IPS-20b (cell line): ENCODE data around the gene KIAA1191.

Source experiments
- H3K27ac ChIP-seq: one replicate; pipeline ENCODE4 v1.5.1; 2013; ENCODE audit warnings: low read length
- H3K27me3 ChIP-seq: 2 replicates; pipeline ENCODE4 v1.6.1; 2013; ENCODE audit warnings: mild to moderate bottlenecking, low read length, inconsistent platforms; ENCODE audit not compliant: insufficient read depth
- H3K36me3 ChIP-seq: 2 replicates; pipeline ENCODE4 v1.6.1; 2013; ENCODE audit warnings: low read depth, mild to moderate bottlenecking, inconsistent platforms, low read length, moderate library complexity; ENCODE audit not compliant: insufficient read depth
- H3K4me1 ChIP-seq: 2 replicates; pipeline ENCODE4 v1.6.1; 2013; ENCODE audit warnings: mild to moderate bottlenecking, control low read depth, inconsistent platforms, low read length, moderate library complexity; ENCODE audit not compliant: insufficient read depth
- H3K4me3 ChIP-seq: 2 replicates; pipeline ENCODE4 v1.5.1; 2013; ENCODE audit warnings: mild to moderate bottlenecking, low read length, inconsistent platforms
- H3K9ac ChIP-seq: 2 replicates; pipeline ENCODE4 v1.6.1; 2013; ENCODE audit warnings: low read depth, mild to moderate bottlenecking, inconsistent platforms, low read length, moderate library complexity
- H3K9me3 ChIP-seq: 2 replicates; pipeline ENCODE4 v1.6.1; 2013; ENCODE audit warnings: mild to moderate bottlenecking, low read depth, low read length, inconsistent platforms; ENCODE audit not compliant: insufficient read depth

Gene KIAA1191

DNA sequence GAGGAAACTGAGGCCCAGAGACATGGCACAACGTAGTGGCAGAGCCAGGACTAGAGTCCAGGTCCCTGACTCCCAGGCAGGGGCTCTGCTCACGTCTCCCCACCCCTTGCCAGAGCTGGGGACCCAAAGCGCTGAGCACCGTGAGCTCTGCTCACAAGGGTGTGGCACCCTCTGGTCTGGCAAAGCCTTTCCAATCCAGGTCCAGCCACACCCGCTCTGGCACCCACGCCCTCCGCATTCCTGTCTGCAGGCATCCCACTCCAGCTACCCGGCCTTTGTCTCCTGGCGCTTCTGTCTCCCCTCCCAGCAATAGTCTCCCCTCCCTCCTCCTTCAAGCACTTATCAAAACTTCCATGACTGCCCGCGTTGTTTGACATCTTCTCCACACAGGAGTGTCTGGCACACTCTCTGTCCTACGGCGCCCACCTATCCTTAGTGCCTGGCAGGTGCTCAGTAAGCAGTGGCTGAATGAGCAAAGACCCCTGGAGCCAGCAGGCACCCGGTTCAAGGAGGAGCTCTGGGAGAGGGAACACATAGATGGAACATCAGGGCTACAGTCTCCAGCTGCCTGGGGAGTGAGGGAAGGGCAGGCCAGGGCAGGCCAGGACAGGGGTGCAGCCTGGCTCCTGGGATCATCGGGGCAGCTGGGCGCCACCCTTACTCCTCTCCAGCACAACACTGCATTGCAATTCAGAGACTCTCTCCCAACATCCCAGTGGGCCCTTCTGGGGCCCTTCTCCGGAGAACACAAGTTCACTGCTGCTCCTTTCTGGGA lies 39.0 kb upstream of the KIAA1191 start:
- Histone ChIP-seq H3K27me3 (no peaks in the 10 kb centered on the region), H3K4me3 (no peak overlapping the region), H3K4me1 (no peaks in the 10 kb centered on the region), H3K27ac (no peak overlapping the region), H3K9ac (no peak overlapping the region), H3K9me3 (no peaks in the 10 kb centered on the region), H3K36me3 (no peaks in the 10 kb centered on the region)

GRCh38 chr5:176397736-176398420 lies 36.3 kb upstream of the KIAA1191 start:
- Histone ChIP-seq H3K27me3 (no peaks in the 10 kb centered on the region), H3K9me3 (no peaks in the 10 kb centered on the region), H3K4me3 (no peak overlapping the region), H3K4me1 (no peaks in the 10 kb centered on the region), H3K36me3 (no peaks in the 10 kb centered on the region), H3K9ac (no peak overlapping the region), H3K27ac (no peak overlapping the region)

- no peak overlapping the region for H3K4me3 ChIP-seq
- H3K36me3 ChIP-seq, result peaks cover 10% of the 10 kb centered on the region; the same call in 1 of the 2 replicates
- no peaks in the 10 kb centered on the region for H3K4me1 ChIP-seq
- H3K9ac ChIP-seq, result no peak overlapping the region
- no peak overlapping the region for H3K27ac ChIP-seq
- H3K9me3 ChIP-seq, result no peaks in the 10 kb centered on the region
- no peaks in the 10 kb centered on the region for H3K27me3 ChIP-seq
Observed at GRCh38 chr5:176396330-176396729, 34.8 kb upstream of the KIAA1191 start.

GRCh38 chr5:176394881-176395675 lies 33.5 kb upstream of the KIAA1191 start:
- Histone ChIP-seq H3K9ac (no peak overlapping the region), H3K27me3 (no peaks in the 10 kb centered on the region), H3K9me3 (no peaks in the 10 kb centered on the region), H3K4me1 (no peaks in the 10 kb centered on the region), H3K4me3 (no peak overlapping the region), H3K27ac (no peak overlapping the region), H3K36me3 (peaks cover 17% of the 10 kb centered on the region; the same call in 1 of the 2 replicates)

- Histone ChIP-seq H3K27me3 (no peaks in the 10 kb centered on the region), H3K36me3 (peaks cover 17% of the 10 kb centered on the region; the same call in 1 of the 2 replicates)
Observed at GRCh38 chr5:176394096-176394495, 32.5 kb upstream of the KIAA1191 start.

GRCh38 chr5:176392526-176392925 lies 31.0 kb upstream of the KIAA1191 start:
- H3K27me3 ChIP-seq, result no peaks in the 10 kb centered on the region
- H3K4me1 ChIP-seq, result peaks cover 2% of the 10 kb centered on the region; the same call in 1 of the 2 replicates
- no peaks in the 10 kb centered on the region for H3K9me3 ChIP-seq
- H3K9ac ChIP-seq, result no peak overlapping the region
- no peak overlapping the region for H3K27ac ChIP-seq
- H3K4me3 ChIP-seq, result no peak overlapping the region
- peaks cover 17% of the 10 kb centered on the region; the same call in 1 of the 2 replicates for H3K36me3 ChIP-seq

More at GRCh38 chr5:176394096-176394495, 32.5 kb upstream of the KIAA1191 start:
- Histone ChIP-seq H3K4me3 (no peak overlapping the region), H3K4me1 (0 out of 2 replicates have a peak, but pooled peaks cover 2% of the 10 kb centered on the region), H3K27ac (no peak overlapping the region), H3K9me3 (no peaks in the 10 kb centered on the region), H3K9ac (no peak overlapping the region)

GRCh38 chr5:176391999-176392398 lies 30.4 kb upstream of the KIAA1191 start:
- H3K27me3 ChIP-seq, result no peaks in the 10 kb centered on the region
- H3K9me3 ChIP-seq, result no peaks in the 10 kb centered on the region
- H3K9ac ChIP-seq, result no peak overlapping the region
- H3K4me1 ChIP-seq, result peaks cover 5% of the 10 kb centered on the region; the same call in 1 of the 2 replicates
- H3K4me3 ChIP-seq, result no peak overlapping the region
- H3K27ac ChIP-seq, result no peak overlapping the region
- peaks cover 21% of the 10 kb centered on the region; the same call in 1 of the 2 replicates for H3K36me3 ChIP-seq

DNA sequence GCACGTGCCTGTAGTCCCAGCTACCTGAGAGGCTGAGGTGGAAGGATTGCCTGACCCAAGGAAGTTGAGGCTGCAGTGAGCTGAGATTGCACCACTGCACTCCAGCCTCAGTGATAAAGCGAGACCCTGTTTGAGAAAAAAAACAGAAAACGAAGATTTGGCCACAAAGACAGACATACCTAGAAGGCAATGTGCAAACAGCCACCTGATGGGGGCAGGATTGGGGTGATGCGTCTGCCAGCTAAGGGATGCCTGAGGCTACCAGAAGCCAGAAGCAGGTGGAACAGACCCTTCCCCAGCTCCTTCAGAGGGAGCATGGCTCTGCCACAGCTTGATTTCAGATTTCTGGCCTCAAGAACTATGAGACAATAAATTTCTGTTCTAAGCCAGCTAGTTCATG lies 29.9 kb upstream of the KIAA1191 start:
- no peaks in the 10 kb centered on the region for H3K27me3 ChIP-seq
- H3K9ac ChIP-seq, result no peak overlapping the region
- H3K9me3 ChIP-seq, result no peaks in the 10 kb centered on the region
- no peak overlapping the region for H3K27ac ChIP-seq
- no peak overlapping the region for H3K4me3 ChIP-seq
- peaks cover 26% of the 10 kb centered on the region for H3K36me3 ChIP-seq
- H3K4me1 ChIP-seq, result peaks cover 5% of the 10 kb centered on the region; the same call in 1 of the 2 replicates

GRCh38 chr5:176389135-176390123 lies 27.9 kb upstream of the KIAA1191 start:
- Histone ChIP-seq H3K4me3 (peak overlapping the region; percentile 86), H3K9ac (peak overlapping the region; percentile 95), H3K27me3 (no peaks in the 10 kb centered on the region), H3K4me1 (peaks cover 5% of the 10 kb centered on the region; the same call in 1 of the 2 replicates), H3K36me3 (peaks cover 47% of the 10 kb centered on the region), H3K27ac (peak overlapping the region; percentile 77), H3K9me3 (no peaks in the 10 kb centered on the region)

DNA sequence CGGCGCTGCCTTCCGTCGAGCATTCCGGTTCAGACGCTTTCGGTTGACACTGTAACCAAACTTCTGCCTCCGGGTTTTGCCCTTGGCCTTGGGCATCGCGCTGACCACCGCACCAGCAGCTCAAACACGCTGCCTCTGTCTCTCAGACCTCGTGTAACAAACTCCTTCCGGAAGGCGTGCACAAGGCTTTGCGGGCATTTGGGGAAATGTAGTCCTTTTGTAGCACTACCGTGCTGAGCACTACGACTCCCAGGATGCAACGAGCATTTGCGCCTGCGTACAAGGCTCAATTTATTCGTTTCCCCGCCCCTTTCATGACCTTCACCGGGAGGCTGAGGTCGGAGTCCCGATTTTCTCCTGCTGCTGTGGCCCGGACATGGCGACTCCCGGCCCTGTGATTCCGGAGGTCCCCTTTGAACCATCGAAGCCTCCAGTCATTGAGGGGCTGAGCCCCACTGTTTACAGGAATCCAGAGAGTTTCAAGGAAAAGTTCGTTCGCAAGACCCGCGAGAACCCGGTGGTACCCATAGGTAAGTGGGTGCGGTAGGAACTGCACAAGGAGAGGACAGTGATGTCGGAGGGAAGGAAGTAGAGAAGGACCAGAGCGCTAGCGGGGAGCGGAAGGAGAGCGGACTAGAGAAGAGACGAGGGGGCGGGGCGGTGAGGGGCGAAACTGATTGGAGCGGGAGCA lies 27.0 kb upstream of the KIAA1191 start, which contains the start of the genes HIGD2A and NOP16:
Gene HIGD2A (plus strand): TSS at position 308 of the 691 bp plus-strand sequence. CDS start 69 bp downstream, at position 377.
Gene NOP16 (minus strand): TSS at position 155 of the 691 bp plus-strand sequence. CDS start 59 bp downstream, at position 96.
- Histone ChIP-seq H3K4me1 (peaks cover 5% of the 10 kb centered on the region; the same call in 1 of the 2 replicates), H3K27me3 (no peaks in the 10 kb centered on the region), H3K9me3 (no peaks in the 10 kb centered on the region), H3K36me3 (peaks cover 55% of the 10 kb centered on the region), H3K9ac (peak within 1 kb of the TSS; percentile 95), H3K27ac (peak within 1 kb of the TSS; percentile 97), H3K4me3 (peak within 1 kb of the TSS; percentile 86)
